HG02798 (cell line): ENCODE results near the gene VTN.
"Not testable (repeated sequence)": the region's sequence is repeated elsewhere in the genome, so short reads cannot be mapped to it uniquely, and the experiment has no call there.

ENCODE experiments used
- ATAC-seq: cut with Tn5 transposase; IDR thresholded peaks from one replicate; pipeline ENCODE4 v1.9.1; 2021; ENCODE audit warnings: mild to moderate bottlenecking; ENCODE audit not compliant: unreplicated experiment, poor library complexity

Gene VTN

GRCh38 chr17:28345419-28346198 lies 24.5 kb downstream of the VTN start:
- no peak for ATAC-seq

DNA sequence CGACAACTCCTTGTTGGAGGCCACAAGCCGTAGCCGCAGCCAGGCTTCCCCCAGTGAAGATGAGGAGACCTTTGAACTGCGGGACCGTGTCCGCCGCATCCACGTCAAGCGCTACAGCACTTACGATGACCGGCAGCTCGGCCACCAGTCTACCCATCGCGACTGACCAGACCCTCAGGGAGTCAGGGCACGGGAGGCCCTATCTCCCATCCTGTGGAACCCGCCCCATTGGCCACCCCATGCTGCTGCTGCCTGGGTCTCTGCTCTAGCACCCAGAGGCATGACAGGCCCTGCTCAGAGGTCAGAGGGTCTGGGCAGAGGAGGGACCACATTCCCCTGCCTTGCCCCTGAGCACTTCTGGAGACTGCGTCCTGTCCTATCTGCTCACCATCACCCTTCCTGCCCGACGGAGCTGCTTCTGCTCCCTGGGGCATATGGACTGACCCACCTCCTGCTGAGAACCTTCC lies 25.6 kb downstream of the VTN start:
- ATAC-seq = no peak

DNA sequence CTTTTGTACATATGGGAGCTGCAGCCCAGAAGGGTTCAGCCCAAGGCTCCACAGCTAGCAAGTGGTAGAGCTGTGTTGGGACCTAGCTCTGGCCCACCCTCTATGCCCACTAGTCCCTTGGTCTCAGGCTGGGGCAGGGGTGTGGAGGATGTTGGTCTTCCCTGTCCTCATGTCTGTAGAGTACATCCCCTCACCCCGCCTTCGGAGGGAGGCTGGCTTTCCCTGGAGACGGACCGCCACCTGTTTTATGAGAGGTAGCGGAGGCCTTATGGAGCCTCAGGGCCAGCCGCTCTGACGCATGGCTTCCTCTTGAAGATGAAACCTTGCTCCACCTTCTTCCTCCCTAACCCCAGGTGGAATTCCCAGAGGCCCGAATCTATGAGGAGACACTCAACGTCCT lies 26.1 kb downstream of the VTN start:
- no peak for ATAC-seq

DNA sequence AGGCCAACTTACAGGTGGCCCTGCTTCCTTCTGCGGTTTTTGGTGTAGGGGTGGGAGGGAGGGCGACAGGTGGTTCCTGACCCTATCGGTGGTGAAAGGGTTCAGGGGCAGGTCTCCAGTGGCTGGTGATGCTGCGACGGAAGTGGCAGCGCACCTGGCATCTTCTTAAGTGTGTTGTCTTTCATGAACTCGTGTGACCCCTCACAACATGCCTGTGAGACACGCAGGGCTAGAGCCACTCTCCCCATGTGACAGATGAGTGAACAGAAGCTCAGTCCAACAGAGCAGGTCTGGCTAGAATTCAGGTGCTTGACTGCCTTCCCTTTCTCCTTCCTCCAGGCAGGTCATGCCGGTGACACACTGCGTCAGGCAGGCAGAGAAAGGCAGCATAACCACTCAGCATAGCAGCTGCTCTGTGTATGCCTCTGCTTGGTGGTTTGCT lies 26.6 kb downstream of the VTN start:
- ATAC-seq = no peak

DNA sequence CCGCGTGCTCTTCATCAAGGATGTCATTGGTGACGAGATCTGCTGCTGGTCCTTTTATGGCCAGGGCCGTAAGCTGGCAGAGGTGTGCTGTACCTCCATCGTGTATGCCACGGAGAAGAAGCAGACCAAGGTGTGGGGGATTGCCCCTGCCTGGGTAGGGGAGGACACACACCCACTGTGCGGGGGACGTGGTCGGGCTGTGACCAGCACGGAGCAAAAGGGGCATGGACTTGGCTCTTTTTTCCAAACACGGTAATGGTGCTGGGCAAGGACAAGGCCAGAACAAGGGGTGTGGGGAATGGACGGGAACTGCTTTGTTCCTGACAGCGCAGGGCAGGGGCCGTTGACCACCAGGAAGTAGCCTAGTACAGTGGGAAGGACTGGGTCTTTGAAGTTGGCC lies 27.8 kb downstream of the VTN start:
- ATAC-seq = no peak

- no peak for ATAC-seq
Observed at GRCh38 chr17:28341516-28341915, 28.6 kb downstream of the VTN start.

- no peak for ATAC-seq
Observed at GRCh38 chr17:28340374-28340773, 29.7 kb downstream of the VTN start.

DNA sequence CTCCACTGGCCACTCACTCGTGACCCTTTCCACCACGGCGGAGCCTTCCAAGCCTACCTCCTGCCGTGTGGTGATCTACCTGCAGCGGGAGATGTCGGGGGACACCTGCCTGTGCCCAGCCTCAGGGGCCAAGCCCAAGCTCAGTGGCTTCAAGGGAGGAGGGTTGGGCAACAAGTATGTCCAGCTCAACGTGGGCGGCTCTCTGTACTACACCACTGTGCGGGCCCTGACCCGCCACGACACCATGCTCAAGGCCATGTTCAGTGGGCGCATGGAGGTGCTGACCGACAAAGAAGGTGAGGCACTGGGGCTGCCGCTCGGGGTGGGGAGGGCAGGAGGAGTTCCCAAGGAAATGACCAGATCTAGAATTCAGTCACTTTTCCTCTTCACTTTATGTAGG lies 30.7 kb downstream of the VTN start:
- ATAC-seq = no peak

- ATAC-seq = not testable (repeated sequence)
Observed at GRCh38 chr17:28338769-28339212, 31.3 kb downstream of the VTN start.

- ATAC-seq = no peak
Observed at GRCh38 chr17:28338056-28338768, 31.9 kb downstream of the VTN start.

DNA sequence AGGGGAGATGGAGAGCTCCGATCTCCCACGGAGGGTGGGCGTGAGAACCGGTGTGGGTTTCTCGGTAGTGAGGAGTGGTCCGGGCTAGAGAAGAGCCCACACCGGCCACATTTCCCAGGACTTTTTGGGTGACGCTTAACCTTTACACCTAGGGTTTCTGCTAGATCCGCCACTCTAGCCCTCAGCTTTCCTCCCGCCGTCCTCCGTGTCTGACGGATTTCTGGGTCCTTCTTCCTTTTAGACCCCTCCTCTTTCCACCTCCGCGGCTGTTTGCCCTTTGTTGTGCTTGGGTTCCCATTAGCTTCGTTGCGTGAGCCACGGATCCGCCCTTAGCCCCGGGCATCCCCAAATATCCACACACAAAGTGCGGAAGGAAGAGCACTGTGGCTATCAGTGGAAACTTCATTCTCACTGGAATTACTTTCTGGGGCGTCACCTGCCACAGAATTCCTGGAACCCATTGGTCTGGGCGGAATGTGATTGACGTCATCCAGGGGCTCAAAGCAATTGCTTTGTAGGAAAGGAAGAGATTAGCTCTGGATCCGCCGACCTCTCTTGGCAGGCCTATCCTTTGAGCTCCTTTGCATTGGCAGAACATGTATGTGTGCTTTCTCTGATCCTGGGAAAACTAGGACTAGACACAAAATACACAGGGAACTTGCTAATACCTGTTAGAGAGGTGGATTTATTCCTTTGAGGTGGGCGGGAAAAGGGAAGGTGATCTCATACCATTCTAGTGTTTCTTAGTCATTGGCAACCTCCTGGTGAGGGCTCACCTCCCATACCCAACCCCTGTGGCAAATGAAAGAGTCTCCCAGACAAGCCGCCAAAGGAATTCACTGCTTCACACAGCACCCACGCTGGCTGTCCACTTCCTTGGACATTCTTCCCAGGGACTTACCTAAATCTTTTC lies 33.9 kb downstream of the VTN start:
- no peak for ATAC-seq

DNA sequence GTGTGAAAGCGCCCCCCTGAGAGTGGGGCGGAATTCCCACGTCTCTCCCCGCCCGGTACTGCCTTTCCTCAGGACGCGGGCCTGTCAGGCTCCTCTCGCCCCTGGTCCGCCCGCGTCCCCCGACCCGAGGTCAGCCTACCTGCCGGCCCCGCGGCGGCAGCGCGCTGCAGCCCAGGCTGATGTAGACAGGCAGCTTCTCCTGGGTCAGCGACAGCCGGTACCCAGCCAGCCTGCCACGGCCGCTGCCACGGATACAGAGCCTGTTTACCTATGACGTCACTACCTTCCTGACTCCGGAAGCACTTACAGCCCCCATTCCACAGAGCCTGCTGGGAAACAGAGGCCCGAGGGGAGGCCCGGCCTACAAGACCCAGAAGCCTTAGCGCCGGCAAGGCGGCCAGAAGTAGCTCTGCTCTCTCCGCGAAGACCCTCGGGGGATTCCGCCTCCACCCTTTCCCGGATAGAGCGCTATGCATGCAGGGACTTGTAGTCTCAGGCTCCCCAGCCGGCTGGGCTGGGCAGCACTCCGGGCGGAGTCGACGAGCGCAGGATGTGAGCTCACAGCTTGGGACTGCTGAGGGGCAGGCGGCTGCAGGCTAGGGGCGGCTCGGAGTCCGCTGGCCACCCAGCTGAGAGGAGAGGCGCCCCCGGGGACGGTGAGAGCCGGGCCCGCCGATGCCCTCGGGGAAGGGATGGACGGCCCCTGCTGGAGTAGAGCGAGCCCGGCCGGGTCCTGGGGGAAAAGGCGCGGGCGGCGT lies 34.7 kb downstream of the VTN start, which contains the start of the genes IFT20 and TNFAIP1:
IFT20 (minus strand) TSS at position 272 of the 758 bp plus-strand sequence. CDS start 3,487 bp downstream, outside the sequence.
TNFAIP1 (plus strand) TSS at position 561 of the 758 bp plus-strand sequence. CDS start 3,761 bp downstream, outside the sequence.
- peak; percentile 96 for ATAC-seq

- ATAC-seq = no peak
Observed at GRCh38 chr17:28334666-28335200, 35.4 kb downstream of the VTN start.

GRCh38 chr17:28334171-28334570 lies 35.9 kb downstream of the VTN start:
- no peak for ATAC-seq

DNA sequence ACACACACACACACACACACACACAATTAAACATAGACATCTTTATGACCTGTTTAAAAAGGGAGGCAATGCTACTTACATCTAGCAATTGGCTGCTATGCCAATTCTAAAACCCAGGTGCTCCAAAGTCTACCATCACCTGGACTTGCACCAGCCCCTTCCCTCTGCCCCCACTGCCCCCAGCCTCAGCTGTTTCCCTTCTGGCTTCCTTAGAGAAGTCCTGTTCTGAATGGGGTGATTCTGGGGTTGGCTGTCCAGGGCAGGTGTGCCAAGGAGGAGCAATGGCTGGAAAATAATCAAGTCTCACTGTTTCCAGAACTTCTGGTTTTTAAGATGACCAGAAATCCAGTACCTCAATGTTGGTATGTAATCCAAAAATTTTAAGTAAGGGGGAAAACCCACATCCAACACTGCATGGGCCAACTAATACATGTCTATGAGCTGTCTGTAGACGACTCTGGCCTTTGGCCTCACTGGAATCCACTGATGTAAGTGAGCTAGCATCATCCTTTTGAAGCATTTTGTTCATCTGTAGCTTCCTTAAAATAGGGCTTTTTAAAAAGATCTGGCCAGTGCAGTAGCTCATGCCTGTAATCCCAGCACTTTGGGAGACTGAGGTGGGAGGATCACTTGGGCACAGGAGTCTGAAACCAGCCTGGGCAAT lies 36.9 kb downstream of the VTN start:
- no peak for ATAC-seq

DNA sequence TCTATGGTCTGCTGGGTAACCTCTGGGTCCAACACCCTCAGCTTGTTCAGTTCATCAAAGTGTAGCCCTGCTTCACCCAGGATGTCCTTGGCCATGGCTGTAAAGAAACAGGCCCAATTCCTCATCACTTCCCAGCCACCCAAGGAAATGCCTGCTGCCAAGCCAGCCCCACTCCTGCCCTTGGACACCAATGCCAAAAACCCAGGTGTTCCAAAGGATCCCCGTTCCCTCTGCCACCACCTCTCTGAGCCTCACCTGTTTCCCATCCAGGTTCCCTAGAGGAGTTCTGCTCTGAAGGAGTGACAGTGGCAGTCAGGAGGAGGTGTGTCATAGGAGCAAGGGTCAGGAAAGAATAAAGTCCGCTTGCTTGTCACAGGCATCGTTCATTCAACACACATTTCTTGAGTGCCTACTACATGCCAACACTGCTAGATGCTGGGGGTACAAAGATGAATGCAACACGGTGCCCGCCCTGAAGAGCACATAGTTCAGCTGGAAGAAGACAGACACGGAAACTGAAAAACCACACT lies 38.2 kb downstream of the VTN start:
- ATAC-seq = no peak

GRCh38 chr17:28330671-28331070 lies 39.4 kb downstream of the VTN start:
- ATAC-seq = no peak

DNA sequence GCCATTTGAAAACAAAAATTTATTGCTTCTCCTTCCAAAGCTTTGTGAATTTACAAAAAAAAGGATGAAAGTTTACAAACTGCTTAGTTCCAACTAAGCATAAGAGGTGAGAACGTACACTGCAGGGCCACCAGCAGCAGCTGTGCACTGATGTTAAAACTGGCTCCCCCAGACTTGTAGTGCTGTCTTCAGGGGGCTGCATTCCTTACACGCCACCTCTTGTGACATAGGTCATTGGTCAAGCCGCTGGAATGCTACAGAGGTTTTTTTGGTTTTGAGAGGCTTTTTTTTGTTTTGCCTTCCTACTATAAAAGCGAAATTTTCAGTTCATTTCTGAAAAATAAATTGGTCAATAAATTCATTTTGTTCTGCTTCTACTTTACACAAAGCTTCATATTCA lies 41.8 kb downstream of the VTN start:
- no peak for ATAC-seq

DNA sequence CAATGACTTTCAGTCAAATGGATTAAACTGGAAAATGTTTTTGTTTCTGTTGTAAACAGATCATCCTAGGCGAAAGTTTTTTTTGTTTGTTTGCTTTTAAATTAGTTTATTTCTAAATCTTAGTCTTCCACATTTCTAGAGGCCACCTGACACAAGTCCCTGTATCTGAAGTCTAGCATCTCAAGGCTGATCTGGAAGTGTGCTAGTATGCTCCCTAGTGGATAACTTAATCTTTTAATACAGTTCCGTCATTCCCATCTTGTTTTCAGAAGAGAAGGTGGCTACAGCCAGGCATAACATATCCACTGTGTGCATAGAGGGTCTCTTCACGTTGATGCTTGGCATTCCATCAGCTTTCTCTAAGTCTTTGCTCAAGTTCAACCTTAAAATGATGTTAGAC lies 42.4 kb downstream of the VTN start:
- no peak for ATAC-seq
